Measurements from ENCODE around the gene PDC.
"Not testable (repeated sequence)": the region's sequence is repeated elsewhere in the genome, so short reads cannot be mapped to it uniquely, and the experiment has no call there.

PDC gene

GRCh38 chr1:186426118-186426517 is 34.8 kb downstream of the PDC start:
- Histone ChIP-seq H3K9ac (ENCODE audit: low read length) (no peak overlapping the region), H3K27me3 (ENCODE audit: control insufficient read depth in 1 of 2, insufficient read depth in 2 of 2, low read length in 2 of 2) (no peaks in the 10 kb centered on the region), H3K36me3 (ENCODE audit: insufficient read depth, low read length) (no peaks in the 10 kb centered on the region), H3K4me3 (ENCODE audit: low read depth in 1 of 2, low read length in 2 of 2) (no peak overlapping the region), H3K4me1 (ENCODE audit: insufficient read depth, low read length) (no peaks in the 10 kb centered on the region), H3K9me3 (ENCODE audit: low read length) (no peaks in the 10 kb centered on the region), H3K27ac (ENCODE audit: low read depth, low read length) (no peak overlapping the region)

GRCh38 chr1:186424539-186424938 is 36.4 kb downstream of the PDC start:
- no peak overlapping the region for H3K27ac ChIP-seq (ENCODE audit: low read depth, low read length)
- no peak overlapping the region for H3K9ac ChIP-seq (ENCODE audit: low read length)
- no peaks in the 10 kb centered on the region for H3K9me3 ChIP-seq (ENCODE audit: low read length)
- no peaks in the 10 kb centered on the region for H3K4me1 ChIP-seq (ENCODE audit: insufficient read depth, low read length)
- no peaks in the 10 kb centered on the region for H3K27me3 ChIP-seq (ENCODE audit: control insufficient read depth in 1 of 2, insufficient read depth in 2 of 2, low read length in 2 of 2)
- H3K4me3 ChIP-seq (ENCODE audit: low read depth in 1 of 2, low read length in 2 of 2), result no peak overlapping the region
- no peaks in the 10 kb centered on the region for H3K36me3 ChIP-seq (ENCODE audit: insufficient read depth, low read length)

GRCh38 chr1:186421446-186421845 is 39.5 kb downstream of the PDC start:
- Histone ChIP-seq H3K9ac (ENCODE audit: low read length) (no peak overlapping the region), H3K9me3 (ENCODE audit: low read length) (no peaks in the 10 kb centered on the region), H3K4me1 (ENCODE audit: insufficient read depth, low read length) (no peaks in the 10 kb centered on the region), H3K27ac (ENCODE audit: low read depth, low read length) (no peak overlapping the region), H3K4me3 (ENCODE audit: low read depth in 1 of 2, low read length in 2 of 2) (no peak overlapping the region), H3K36me3 (ENCODE audit: insufficient read depth, low read length) (peaks cover 8% of the 10 kb centered on the region), H3K27me3 (ENCODE audit: control insufficient read depth in 1 of 2, insufficient read depth in 2 of 2, low read length in 2 of 2) (no peaks in the 10 kb centered on the region)

- H3K36me3 ChIP-seq (ENCODE audit: insufficient read depth, low read length), result peaks cover 8% of the 10 kb centered on the region
- no peak overlapping the region for H3K9ac ChIP-seq (ENCODE audit: low read length)
- no peaks in the 10 kb centered on the region for H3K9me3 ChIP-seq (ENCODE audit: low read length)
- H3K4me1 ChIP-seq (ENCODE audit: insufficient read depth, low read length), result no peaks in the 10 kb centered on the region
- H3K27me3 ChIP-seq (ENCODE audit: control insufficient read depth in 1 of 2, insufficient read depth in 2 of 2, low read length in 2 of 2), result no peaks in the 10 kb centered on the region
- H3K4me3 ChIP-seq (ENCODE audit: low read depth in 1 of 2, low read length in 2 of 2), result no peak overlapping the region
- H3K27ac ChIP-seq (ENCODE audit: low read depth, low read length), result no peak overlapping the region
Measured at GRCh38 chr1:186420923-186421322, 40.0 kb downstream of the PDC start.

- peaks cover 8% of the 10 kb centered on the region for H3K36me3 ChIP-seq (ENCODE audit: insufficient read depth, low read length)
- H3K27me3 ChIP-seq (ENCODE audit: control insufficient read depth in 1 of 2, insufficient read depth in 2 of 2, low read length in 2 of 2), result no peaks in the 10 kb centered on the region
- H3K9me3 ChIP-seq (ENCODE audit: low read length), result no peaks in the 10 kb centered on the region
- H3K27ac ChIP-seq (ENCODE audit: low read depth, low read length), result no peak overlapping the region
- H3K4me3 ChIP-seq (ENCODE audit: low read depth in 1 of 2, low read length in 2 of 2), result no peak overlapping the region
- no peaks in the 10 kb centered on the region for H3K4me1 ChIP-seq (ENCODE audit: insufficient read depth, low read length)
- H3K9ac ChIP-seq (ENCODE audit: low read length), result no peak overlapping the region
Measured at GRCh38 chr1:186420311-186420710, 40.6 kb downstream of the PDC start.

- no peaks in the 10 kb centered on the region for H3K4me1 ChIP-seq (ENCODE audit: insufficient read depth, low read length)
- no peak overlapping the region for H3K9ac ChIP-seq (ENCODE audit: low read length)
- peaks cover 8% of the 10 kb centered on the region for H3K36me3 ChIP-seq (ENCODE audit: insufficient read depth, low read length)
- H3K27me3 ChIP-seq (ENCODE audit: control insufficient read depth in 1 of 2, insufficient read depth in 2 of 2, low read length in 2 of 2), result no peaks in the 10 kb centered on the region
- no peak overlapping the region for H3K27ac ChIP-seq (ENCODE audit: low read depth, low read length)
- no peak overlapping the region for H3K4me3 ChIP-seq (ENCODE audit: low read depth in 1 of 2, low read length in 2 of 2)
- H3K9me3 ChIP-seq (ENCODE audit: low read length), result no peaks in the 10 kb centered on the region
Measured at GRCh38 chr1:186418503-186418902, 42.4 kb downstream of the PDC start.

GRCh38 chr1:186413319-186413718 is 47.6 kb downstream of the PDC start:
- Histone ChIP-seq H3K36me3 (ENCODE audit: insufficient read depth, low read length) (peaks cover 6% of the 10 kb centered on the region), H3K27me3 (ENCODE audit: control insufficient read depth in 1 of 2, insufficient read depth in 2 of 2, low read length in 2 of 2) (no peaks in the 10 kb centered on the region), H3K9ac (ENCODE audit: low read length) (no peak overlapping the region)

GRCh38 chr1:186409091-186409490 is 51.8 kb downstream of the PDC start:
- no peak overlapping the region for H3K27ac ChIP-seq (ENCODE audit: low read depth, low read length)
- H3K4me1 ChIP-seq (ENCODE audit: insufficient read depth, low read length), result no peaks in the 10 kb centered on the region
- H3K9me3 ChIP-seq (ENCODE audit: low read length), result no peaks in the 10 kb centered on the region
- H3K27me3 ChIP-seq (ENCODE audit: control insufficient read depth in 1 of 2, insufficient read depth in 2 of 2, low read length in 2 of 2), result no peaks in the 10 kb centered on the region
- H3K4me3 ChIP-seq (ENCODE audit: low read depth in 1 of 2, low read length in 2 of 2), result no peak overlapping the region
- H3K36me3 ChIP-seq (ENCODE audit: insufficient read depth, low read length), result peaks cover 17% of the 10 kb centered on the region
- H3K9ac ChIP-seq (ENCODE audit: low read length), result no peak overlapping the region

More at GRCh38 chr1:186413319-186413718, 47.6 kb downstream of the PDC start:
- Histone ChIP-seq H3K4me3 (ENCODE audit: low read depth in 1 of 2, low read length in 2 of 2) (no peak overlapping the region), H3K4me1 (ENCODE audit: insufficient read depth, low read length) (no peaks in the 10 kb centered on the region), H3K27ac (ENCODE audit: low read depth, low read length) (no peak overlapping the region), H3K9me3 (ENCODE audit: low read length) (no peaks in the 10 kb centered on the region)

- Histone ChIP-seq H3K9ac (ENCODE audit: low read length) (no peak overlapping the region), H3K4me1 (ENCODE audit: insufficient read depth, low read length) (no peaks in the 10 kb centered on the region), H3K4me3 (ENCODE audit: low read depth in 1 of 2, low read length in 2 of 2) (no peak overlapping the region), H3K9me3 (ENCODE audit: low read length) (no peaks in the 10 kb centered on the region), H3K36me3 (ENCODE audit: insufficient read depth, low read length) (peaks cover 27% of the 10 kb centered on the region), H3K27ac (ENCODE audit: low read depth, low read length) (no peak overlapping the region), H3K27me3 (ENCODE audit: control insufficient read depth in 1 of 2, insufficient read depth in 2 of 2, low read length in 2 of 2) (no peaks in the 10 kb centered on the region)
Measured at GRCh38 chr1:186404454-186405051, 56.4 kb downstream of the PDC start.

- Histone ChIP-seq H3K4me1 (ENCODE audit: insufficient read depth, low read length) (no peaks in the 10 kb centered on the region), H3K9me3 (ENCODE audit: low read length) (no peaks in the 10 kb centered on the region), H3K9ac (ENCODE audit: low read length) (no peak overlapping the region), H3K36me3 (ENCODE audit: insufficient read depth, low read length) (peaks cover 20% of the 10 kb centered on the region), H3K4me3 (ENCODE audit: low read depth in 1 of 2, low read length in 2 of 2) (no peak overlapping the region), H3K27ac (ENCODE audit: low read depth, low read length) (no peak overlapping the region), H3K27me3 (ENCODE audit: control insufficient read depth in 1 of 2, insufficient read depth in 2 of 2, low read length in 2 of 2) (no peaks in the 10 kb centered on the region)
Measured at GRCh38 chr1:186403632-186404031, 57.3 kb downstream of the PDC start.

GRCh38 chr1:186401446-186401845 is 59.5 kb downstream of the PDC start:
- H3K27me3 ChIP-seq (ENCODE audit: control insufficient read depth in 1 of 2, insufficient read depth in 2 of 2, low read length in 2 of 2); H3K9ac ChIP-seq (ENCODE audit: low read length); H3K9me3 ChIP-seq (ENCODE audit: low read length); H3K4me1 ChIP-seq (ENCODE audit: insufficient read depth, low read length); H3K27ac ChIP-seq (ENCODE audit: low read depth, low read length); H3K4me3 ChIP-seq (ENCODE audit: low read depth in 1 of 2, low read length in 2 of 2): not testable (repeated sequence)
- H3K36me3 ChIP-seq (ENCODE audit: insufficient read depth, low read length), result peaks cover 11% of the 10 kb centered on the region
